ENCODE results near the gene ADARB2. TPM values are rescaled to one million over a fixed set of nuclear protein-coding genes. Genes with fewer than 3 reads are reported as not detected.
A peak's percentile ranks its signal among the peaks of the same experiment; 100 is the strongest.

ADARB2 gene
- total RNA-seq, 4 donors from 2014 or later, result 2.0 to 9.9 (median 5.1) TPM

GRCh38 chr10:1413823-1414222 lies 323.5 kb downstream of the ADARB2 start:
- no peaks in the 10 kb centered on the region for H3K4me1 ChIP-seq
- DNase-seq, result no peak
- TF ChIP-seq POLR2A (IDR thresholded peaks at IDR 0.05), result no peak
- no peak for TF ChIP-seq CTCF (IDR thresholded peaks at IDR 0.05)
- no peaks in the 10 kb centered on the region for H3K27me3 ChIP-seq
- H3K36me3 ChIP-seq, result no peaks in the 10 kb centered on the region
- H3K9me3 ChIP-seq, result no peaks in the 10 kb centered on the region
- H3K4me3 ChIP-seq, result no peak overlapping the region
- no peak overlapping the region for H3K27ac ChIP-seq

GRCh38 chr10:1413256-1413655 lies 324.1 kb downstream of the ADARB2 start:
- no peak for DNase-seq
- Histone ChIP-seq H3K27me3 (no peaks in the 10 kb centered on the region), H3K36me3 (no peaks in the 10 kb centered on the region), H3K4me1 (no peaks in the 10 kb centered on the region), H3K9me3 (no peaks in the 10 kb centered on the region), H3K27ac (no peak overlapping the region), H3K4me3 (no peak overlapping the region)
- TF ChIP-seq POLR2A (IDR thresholded peaks at IDR 0.05), result no peak
- no peak for TF ChIP-seq CTCF (IDR thresholded peaks at IDR 0.05)

DNA sequence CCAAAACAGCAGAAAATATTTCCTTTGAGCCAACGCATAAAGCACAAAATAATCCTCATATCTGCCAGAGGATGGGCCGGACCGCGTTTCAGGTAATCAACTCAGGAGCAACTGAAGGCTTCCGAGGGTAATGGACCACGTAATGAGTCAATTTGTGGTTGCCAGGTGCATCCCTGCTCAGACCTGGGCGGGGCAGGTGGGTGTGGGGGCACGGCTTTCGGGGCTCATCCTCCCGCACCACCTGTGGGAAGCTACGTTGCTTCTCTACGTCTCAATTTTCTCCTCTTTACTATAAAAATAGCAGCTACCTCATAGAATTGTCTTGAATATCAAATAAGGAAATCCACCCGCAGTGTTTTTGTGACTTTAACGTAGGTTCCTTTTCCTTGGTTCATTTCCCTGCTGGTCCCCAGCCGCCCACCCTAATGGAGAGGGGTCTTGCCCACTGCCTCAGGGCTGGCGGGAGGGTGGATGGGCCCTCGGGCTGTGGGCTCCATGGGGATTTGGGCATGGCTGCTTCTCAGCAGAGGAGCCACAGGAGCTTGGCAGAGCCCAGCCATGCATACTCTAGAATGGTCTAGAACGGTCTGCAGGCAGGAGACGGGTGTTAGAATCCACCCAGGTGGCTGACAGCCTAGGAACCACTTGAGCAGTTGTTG lies 324.7 kb downstream of the ADARB2 start:
- Histone ChIP-seq H3K9me3 (no peaks in the 10 kb centered on the region), H3K4me3 (no peak overlapping the region), H3K4me1 (no peaks in the 10 kb centered on the region), H3K27me3 (no peaks in the 10 kb centered on the region), H3K36me3 (no peaks in the 10 kb centered on the region), H3K27ac (no peak overlapping the region)
- no peak for TF ChIP-seq POLR2A (IDR thresholded peaks at IDR 0.05)
- no peak for TF ChIP-seq CTCF (IDR thresholded peaks at IDR 0.05)
- peak in 1 of 3 donors; percentile 25 for DNase-seq

GRCh38 chr10:1411956-1412355 lies 325.4 kb downstream of the ADARB2 start:
- TF ChIP-seq CTCF (IDR thresholded peaks at IDR 0.05), result no peak
- TF ChIP-seq POLR2A (IDR thresholded peaks at IDR 0.05), result no peak
- no peak overlapping the region for H3K27ac ChIP-seq
- no peaks in the 10 kb centered on the region for H3K36me3 ChIP-seq
- DNase-seq, result no peak
- H3K9me3 ChIP-seq, result no peaks in the 10 kb centered on the region
- no peaks in the 10 kb centered on the region for H3K27me3 ChIP-seq
- no peak overlapping the region for H3K4me3 ChIP-seq
- H3K4me1 ChIP-seq, result no peaks in the 10 kb centered on the region

GRCh38 chr10:1411451-1411850 lies 325.9 kb downstream of the ADARB2 start:
- no peaks in the 10 kb centered on the region for H3K9me3 ChIP-seq
- no peaks in the 10 kb centered on the region for H3K4me1 ChIP-seq
- H3K36me3 ChIP-seq, result no peaks in the 10 kb centered on the region
- DNase-seq, result no peak
- H3K4me3 ChIP-seq, result no peak overlapping the region
- no peaks in the 10 kb centered on the region for H3K27me3 ChIP-seq
- no peak for TF ChIP-seq POLR2A (IDR thresholded peaks at IDR 0.05)
- TF ChIP-seq CTCF (IDR thresholded peaks at IDR 0.05), result no peak
- no peak overlapping the region for H3K27ac ChIP-seq

All from Peyer's patch (tissue), 4 donors.